Ovary (tissue), 9 donors: ENCODE results near the gene PNRC1. TPM values are rescaled to one million over a fixed set of nuclear protein-coding genes. Genes with fewer than 3 reads are reported as not detected.

ENCODE experiments used
- DNase-seq, 5 donors: peaks; one replicate each; pipeline ENCODE4 v3.0.0-alpha.2; 2019 to 2020
- H3K27ac ChIP-seq, 2 donors: fragments of 200-600 bp; one replicate each; pipeline versions ENCODE4 v1.5.1 to v1.8.0; 2019 to 2022
- H3K27me3 ChIP-seq: fragments of 200-600 bp; one replicate; pipeline ENCODE4 v1.8.0; 2022
- H3K36me3 ChIP-seq: fragments of 200-600 bp; sonication (generic); one replicate; pipeline ENCODE4 v1.5.1; 2019
- H3K4me1 ChIP-seq: one replicate; pipeline ENCODE4 v1.8.1; 2013; ENCODE audit warnings: mild to moderate bottlenecking, moderate library complexity; ENCODE audit not compliant: insufficient read depth
- H3K4me3 ChIP-seq: fragments of 200-600 bp; sonication (generic); one replicate; pipeline ENCODE4 v1.5.1; 2017
- H3K9me3 ChIP-seq, 2 donors: fragments of 200-600 bp in 1 of 2; sonication (generic) in 1 of 2; one replicate each; pipeline versions ENCODE4 v1.5.1 to v1.8.1; 2013 to 2019; ENCODE audit warnings: mild to moderate bottlenecking in 1 of 2, moderate library complexity in 1 of 2
- CTCF ChIP-seq, 3 donors: fragments of 450-650 bp in 2 of 3; fragments of 200-600 bp in 1 of 3; IDR thresholded peaks; one replicate each; pipeline versions ENCODE4 v1.5.1 to v1.8.0; 2016 to 2022; ENCODE audit warnings: antibody characterized with exemption in 3 of 3, mild to moderate bottlenecking in 1 of 3
- EP300 ChIP-seq: sonication (generic); formaldehyde crosslinking; IDR thresholded peaks from one replicate; pipeline ENCODE4 v1.6.1; 2017; ENCODE audit warnings: antibody characterized with exemption
- POLR2A ChIP-seq: fragments of 450-650 bp; IDR thresholded peaks from one replicate; pipeline ENCODE4 v1.6.1; 2017; ENCODE audit warnings: antibody characterized with exemption, mild to moderate bottlenecking, moderate library complexity
- WGBS, 3 donors: extraction: QIAGEN DNeasy Blood & Tissue Kit in 1 of 3; methylation state at CpG; one replicate each; pipeline versions ENCODE4 v1.1.5 to v1.1.7; 2013 to 2017; 5-methylcytosine and 5-hydroxymethylcytosine counted together
- intact Hi-C, 4 donors: fragments of 100-400 bp; cut with DNase I; formaldehyde crosslinking; loops; one replicate each; pipeline versions ENCODE4 v1.11.0 to v1.15.1; 2022 to 2023
- polyA plus RNA-seq, 2 donors: library from polyadenylated mRNA; stranded (reverse); fragments of 200-250 nt in 1 of 2; fragments of 350-450 nt in 1 of 2; fragmentation: Illumina TruSeq in 1 of 2; extraction: RNeasy Lipid Tissue Mini Kit (QIAGEN cat#74804) in 1 of 2; gene quantifications; one replicate each; pipeline ENCODE4 v1.2.3, GENCODE V29; 2013 to 2014
- total RNA-seq, 7 donors: library from RNA; depleted of rRNA in 2 of 7; stranded (reverse); fragments of >200 nt in 2 of 7; fragmentation: NEBNext Ultra II Directional in 3 of 7; extraction: Animal tissue kit (Norgen Biotek cat#: 25700) in 3 of 7; gene quantifications; one replicate each; pipeline versions ENCODE4 v1.1.0 to v1.2.4, GENCODE V29; 2016 to 2023
- donor health status: DM: no; HTN: no; CAD: no; lungs with moderate emphysema.
- donor health status: DM: no; HTN: no; CAD: no.
- donor health status: Bipolar disorder and iron deficiency.
- donor health status: DM: yes; HTN: yes; CAD: no.
- donor health status: DM: no; HTN: no; CAD: no.
- donor health status: DM: yes; HTN: yes; CAD: no.

The PNRC1 gene
- total and polyA plus RNA-seq, 9 donors, result 152 to 507 (median 415) TPM

GRCh38 chr6:89042664-89043063 lies 37.9 kb upstream of the PNRC1 start:
- no peaks in the 10 kb centered on the region for H3K4me1 ChIP-seq
- DNase-seq, result no peak
- no peak overlapping the region for H3K4me3 ChIP-seq
- no peaks in the 10 kb centered on the region for H3K9me3 ChIP-seq
- no peaks in the 10 kb centered on the region for H3K36me3 ChIP-seq
- no peak overlapping the region for H3K27ac ChIP-seq
- 84 to 92% (median 89%) methylated on average over 3 of the region's 3 CpGs for WGBS, 3 donors
- intact Hi-C loops, result no loop called here
- H3K27me3 ChIP-seq, result no peaks in the 10 kb centered on the region
- TF ChIP-seq CTCF (IDR thresholded peaks at IDR 0.05) (no peak), POLR2A (no peak), EP300 (no peak)

- no peak overlapping the region for H3K4me3 ChIP-seq
- WGBS, 3 donors, result 90 to 94% (median 91%) methylated on average over 8 of the region's 8 CpGs
- DNase-seq, result no peak
- TF ChIP-seq CTCF (IDR thresholded peaks at IDR 0.05) (no peak), POLR2A (no peak), EP300 (no peak)
- no peaks in the 10 kb centered on the region for H3K36me3 ChIP-seq
- no peak overlapping the region for H3K27ac ChIP-seq
- intact Hi-C loops, result no loop called here
- H3K9me3 ChIP-seq, result no peaks in the 10 kb centered on the region
- peaks cover 1% of the 10 kb centered on the region for H3K4me1 ChIP-seq
- H3K27me3 ChIP-seq, result no peaks in the 10 kb centered on the region
These were observed 36.1 kb upstream of the PNRC1 start for GRCh38 chr6:89044328-89045010.

GRCh38 chr6:89045011-89045387 lies 35.6 kb upstream of the PNRC1 start:
- no peak overlapping the region for H3K4me3 ChIP-seq
- H3K4me1 ChIP-seq, result peaks cover 2% of the 10 kb centered on the region
- 80 to 83% (median 81%) methylated on average over 4 of the region's 4 CpGs for WGBS, 3 donors
- no peak overlapping the region for H3K27ac ChIP-seq
- no peak for DNase-seq
- TF ChIP-seq EP300 (no peak), CTCF (IDR thresholded peaks at IDR 0.05) (no peak), POLR2A (no peak)
- H3K9me3 ChIP-seq, result no peaks in the 10 kb centered on the region
- no peaks in the 10 kb centered on the region for H3K36me3 ChIP-seq
- H3K27me3 ChIP-seq, result no peaks in the 10 kb centered on the region
- intact Hi-C loops, result no loop called here

GRCh38 chr6:89045576-89045975 lies 35.0 kb upstream of the PNRC1 start:
- intact Hi-C loops, result no loop called here
- TF ChIP-seq EP300 (no peak), POLR2A (no peak), CTCF (IDR thresholded peaks at IDR 0.05) (no peak)
- no peak overlapping the region for H3K4me3 ChIP-seq
- no peaks in the 10 kb centered on the region for H3K9me3 ChIP-seq
- H3K27me3 ChIP-seq, result no peaks in the 10 kb centered on the region
- DNase-seq, result no peak
- no peak overlapping the region for H3K27ac ChIP-seq
- H3K4me1 ChIP-seq, result peaks cover 5% of the 10 kb centered on the region
- 71 to 77% (median 73%) methylated on average over 5 of the region's 5 CpGs for WGBS, 3 donors
- no peaks in the 10 kb centered on the region for H3K36me3 ChIP-seq
